Type B pancreatic cell (in vitro differentiated cells): ENCODE measurements around the gene PHF1. TPM values are rescaled to one million over a fixed set of nuclear protein-coding genes. Genes with fewer than 3 reads are reported as not detected.

Source experiments
- DNase-seq: peaks from one replicate; pipeline ENCODE4 v3.0.0; 2021; ENCODE audit warnings: mixed read lengths; ENCODE audit not compliant: unreplicated experiment; ENCODE audit errors: extremely low spot score
- H3K27ac Mint-ChIP-seq: 2 replicates; pipeline ENCODE4 v1.8.0; 2021; ENCODE audit warnings: mild to moderate bottlenecking, mixed read lengths
- H3K27me3 Mint-ChIP-seq: 2 replicates; pipeline ENCODE4 v1.8.0; 2021; ENCODE audit warnings: mixed read lengths
- H3K36me3 Mint-ChIP-seq: 2 replicates; pipeline ENCODE4 v1.8.0; 2021; ENCODE audit warnings: mixed read lengths
- H3K4me1 Mint-ChIP-seq: one replicate; pipeline ENCODE4 v1.8.0; 2021; ENCODE audit warnings: mixed read lengths; ENCODE audit not compliant: unreplicated experiment
- H3K4me3 Mint-ChIP-seq: 2 replicates; pipeline ENCODE4 v1.8.0; 2021; ENCODE audit warnings: mild to moderate bottlenecking, mixed read lengths
- H3K9me3 Mint-ChIP-seq: 2 replicates; pipeline ENCODE4 v1.8.0; 2021; ENCODE audit warnings: mixed read lengths
- total RNA-seq: library from RNA; stranded (reverse); gene quantifications from 2 replicates; pipeline ENCODE4 v1.2.1, GENCODE V29; 2021; ENCODE audit warnings: low replicate concordance
- TF ChIP-seq, protein P1 (sequence below): fragments of 200-600 bp; sonication (generic); conservative IDR thresholded peaks from 2 replicates; pipeline ENCODE4 v1.5.0; 2021; ENCODE audit warnings: antibody characterized with exemption, mild to moderate bottlenecking

Gene PHF1
- total RNA-seq, 1 donor from 2014 or later = 49.6 TPM

DNA sequence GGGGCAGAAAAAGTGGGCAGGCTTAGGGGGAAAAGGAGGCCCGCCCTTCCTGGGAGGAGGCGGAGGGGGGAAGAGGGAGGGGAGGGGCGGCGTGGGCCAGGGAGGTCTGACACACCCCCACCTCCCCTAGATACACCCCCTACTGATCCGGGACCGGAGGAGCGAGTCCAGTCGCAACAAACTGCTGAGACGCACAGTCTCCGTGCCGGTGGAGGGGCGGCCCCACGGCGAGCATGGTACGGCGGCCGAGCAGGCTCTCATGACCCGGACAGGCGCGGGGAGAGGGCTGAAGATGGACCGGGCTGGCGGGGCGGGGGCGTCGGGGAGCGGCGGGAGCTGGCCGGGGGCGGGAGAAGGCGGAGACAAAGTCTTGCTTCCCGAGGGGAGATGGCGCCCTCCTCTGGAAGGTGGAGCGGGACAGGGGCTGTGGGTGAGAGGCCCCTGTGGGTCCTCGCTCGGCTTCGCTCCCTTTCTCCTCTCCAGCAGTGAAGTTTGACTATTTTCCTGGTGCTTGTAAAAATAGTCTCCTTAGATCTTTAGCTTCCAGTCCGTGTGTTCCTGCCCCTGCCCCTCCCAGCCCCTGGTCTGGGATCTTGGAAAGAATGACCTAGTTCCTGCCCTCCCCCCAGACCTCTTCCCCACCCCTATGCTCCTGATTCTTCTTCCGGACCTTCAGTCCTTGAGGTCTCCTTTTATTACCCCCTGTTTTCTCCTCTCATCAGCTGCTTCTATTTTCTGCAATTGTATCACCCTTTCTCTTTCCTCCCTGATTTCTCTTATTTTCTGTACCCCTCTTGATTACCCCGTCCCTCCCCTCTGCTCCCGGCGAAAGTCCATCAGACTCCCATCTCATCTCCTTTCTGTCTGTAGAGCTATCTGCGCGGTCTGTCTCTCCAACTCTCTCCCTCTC lies 15.1 kb downstream of the PHF1 start:
- peak; percentile 90 for DNase-seq
- TF ChIP-seq, protein P1, sequence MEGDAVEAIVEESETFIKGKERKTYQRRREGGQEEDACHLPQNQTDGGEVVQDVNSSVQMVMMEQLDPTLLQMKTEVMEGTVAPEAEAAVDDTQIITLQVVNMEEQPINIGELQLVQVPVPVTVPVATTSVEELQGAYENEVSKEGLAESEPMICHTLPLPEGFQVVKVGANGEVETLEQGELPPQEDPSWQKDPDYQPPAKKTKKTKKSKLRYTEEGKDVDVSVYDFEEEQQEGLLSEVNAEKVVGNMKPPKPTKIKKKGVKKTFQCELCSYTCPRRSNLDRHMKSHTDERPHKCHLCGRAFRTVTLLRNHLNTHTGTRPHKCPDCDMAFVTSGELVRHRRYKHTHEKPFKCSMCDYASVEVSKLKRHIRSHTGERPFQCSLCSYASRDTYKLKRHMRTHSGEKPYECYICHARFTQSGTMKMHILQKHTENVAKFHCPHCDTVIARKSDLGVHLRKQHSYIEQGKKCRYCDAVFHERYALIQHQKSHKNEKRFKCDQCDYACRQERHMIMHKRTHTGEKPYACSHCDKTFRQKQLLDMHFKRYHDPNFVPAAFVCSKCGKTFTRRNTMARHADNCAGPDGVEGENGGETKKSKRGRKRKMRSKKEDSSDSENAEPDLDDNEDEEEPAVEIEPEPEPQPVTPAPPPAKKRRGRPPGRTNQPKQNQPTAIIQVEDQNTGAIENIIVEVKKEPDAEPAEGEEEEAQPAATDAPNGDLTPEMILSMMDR = peak; percentile 71
- peaks cover 69% of the 10 kb centered on the region for H3K4me1 Mint-ChIP-seq
- H3K27me3 Mint-ChIP-seq = peaks cover 4% of the 10 kb centered on the region
- H3K9me3 Mint-ChIP-seq = no peaks in the 10 kb centered on the region
- peak overlapping the region; percentile 93 for H3K4me3 Mint-ChIP-seq
- H3K36me3 Mint-ChIP-seq = peaks cover 13% of the 10 kb centered on the region
- H3K27ac Mint-ChIP-seq = peak overlapping the region; percentile 96

DNA sequence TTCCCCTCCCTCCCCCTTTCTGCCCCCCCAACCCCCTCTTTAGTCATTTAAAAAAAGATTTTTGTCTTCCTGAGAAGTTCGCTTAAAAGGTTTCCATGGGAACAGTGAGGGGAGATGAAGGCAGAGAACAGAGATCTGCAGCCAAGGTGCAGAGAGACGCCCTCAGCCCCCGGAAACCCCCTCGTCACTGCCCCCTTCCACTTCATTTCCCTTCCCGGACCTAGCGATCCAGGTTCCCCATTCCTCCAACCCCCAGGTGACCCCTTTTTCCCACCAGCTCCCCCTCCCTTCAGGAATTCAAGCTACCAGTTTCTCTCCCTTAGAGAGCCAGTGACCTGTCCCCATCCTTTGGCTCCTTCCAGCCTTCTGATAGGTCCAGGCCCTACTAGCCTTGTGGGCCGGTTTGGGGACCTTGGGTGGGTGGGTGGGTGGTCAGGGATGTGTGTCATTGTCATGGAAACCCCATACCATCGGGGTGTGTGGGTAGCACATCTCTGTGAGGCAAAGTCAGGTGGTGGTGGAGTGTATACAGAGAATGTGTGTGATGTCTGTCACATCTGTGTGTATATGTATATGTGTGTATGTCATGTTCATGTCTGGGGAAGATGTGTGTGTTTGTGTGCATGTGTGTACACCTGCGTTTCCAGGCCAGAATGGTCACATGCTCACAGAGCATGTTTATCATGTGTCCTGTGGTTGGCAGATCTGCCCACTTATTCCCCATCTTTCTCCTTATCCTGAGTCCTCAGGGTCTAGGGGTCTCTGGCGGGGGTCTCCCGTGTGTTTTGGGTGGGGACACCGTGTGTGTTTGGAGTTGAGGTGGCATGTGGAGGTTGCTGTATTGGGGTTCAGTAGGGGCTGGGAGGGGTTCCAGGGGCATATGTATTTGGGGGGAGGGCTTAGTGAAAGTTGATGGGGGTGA lies 16.0 kb downstream of the PHF1 start:
- peak overlapping the region; percentile 93 for H3K4me3 Mint-ChIP-seq
- H3K27me3 Mint-ChIP-seq = no peaks in the 10 kb centered on the region
- H3K9me3 Mint-ChIP-seq = no peaks in the 10 kb centered on the region
- DNase-seq = no peak
- peaks cover 13% of the 10 kb centered on the region for H3K36me3 Mint-ChIP-seq
- peak overlapping the region; percentile 96 for H3K27ac Mint-ChIP-seq
- peaks cover 64% of the 10 kb centered on the region for H3K4me1 Mint-ChIP-seq
- TF ChIP-seq, protein P1 = no peak

DNA sequence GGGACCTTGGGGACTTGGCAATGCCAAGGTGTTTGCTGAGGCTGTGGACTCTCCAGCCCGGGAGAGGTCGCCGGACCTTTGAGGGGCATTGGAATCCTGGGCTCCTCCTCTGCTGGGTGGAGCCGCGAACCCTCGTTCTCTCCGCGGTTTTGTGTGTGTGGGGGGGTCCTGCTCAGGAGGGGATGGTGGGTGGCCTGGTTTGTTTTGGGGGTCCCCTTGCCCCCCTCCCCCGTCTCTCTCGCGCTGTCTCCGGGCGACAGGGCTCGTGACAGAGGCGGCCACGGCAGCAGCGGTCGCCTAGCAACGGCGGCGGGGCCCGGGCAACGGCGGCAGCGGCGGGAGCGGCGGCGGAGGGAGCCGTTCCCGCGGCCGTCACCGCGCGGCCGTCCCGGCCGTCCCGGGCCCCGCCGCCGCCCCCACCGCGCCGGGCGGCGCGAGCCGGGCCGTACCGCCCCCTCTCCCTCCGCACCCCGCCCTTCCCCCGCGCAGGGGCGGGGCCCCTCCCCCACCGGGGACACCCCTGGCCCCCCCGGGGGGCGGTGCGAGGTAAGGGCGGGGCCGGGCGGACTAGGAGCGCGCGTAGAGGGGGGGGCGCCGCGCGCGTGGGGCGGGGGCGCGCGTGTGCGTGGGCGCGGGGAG lies 16.9 kb downstream of the PHF1 start:
- TF ChIP-seq, protein P1 = no peak
- Mint-ChIP-seq H3K36me3 (peaks cover 15% of the 10 kb centered on the region), H3K4me1 (peaks cover 68% of the 10 kb centered on the region), H3K27me3 (no peaks in the 10 kb centered on the region), H3K27ac (peak overlapping the region; percentile 96), H3K4me3 (peak overlapping the region; percentile 93), H3K9me3 (no peaks in the 10 kb centered on the region)
- DNase-seq = no peak

DNA sequence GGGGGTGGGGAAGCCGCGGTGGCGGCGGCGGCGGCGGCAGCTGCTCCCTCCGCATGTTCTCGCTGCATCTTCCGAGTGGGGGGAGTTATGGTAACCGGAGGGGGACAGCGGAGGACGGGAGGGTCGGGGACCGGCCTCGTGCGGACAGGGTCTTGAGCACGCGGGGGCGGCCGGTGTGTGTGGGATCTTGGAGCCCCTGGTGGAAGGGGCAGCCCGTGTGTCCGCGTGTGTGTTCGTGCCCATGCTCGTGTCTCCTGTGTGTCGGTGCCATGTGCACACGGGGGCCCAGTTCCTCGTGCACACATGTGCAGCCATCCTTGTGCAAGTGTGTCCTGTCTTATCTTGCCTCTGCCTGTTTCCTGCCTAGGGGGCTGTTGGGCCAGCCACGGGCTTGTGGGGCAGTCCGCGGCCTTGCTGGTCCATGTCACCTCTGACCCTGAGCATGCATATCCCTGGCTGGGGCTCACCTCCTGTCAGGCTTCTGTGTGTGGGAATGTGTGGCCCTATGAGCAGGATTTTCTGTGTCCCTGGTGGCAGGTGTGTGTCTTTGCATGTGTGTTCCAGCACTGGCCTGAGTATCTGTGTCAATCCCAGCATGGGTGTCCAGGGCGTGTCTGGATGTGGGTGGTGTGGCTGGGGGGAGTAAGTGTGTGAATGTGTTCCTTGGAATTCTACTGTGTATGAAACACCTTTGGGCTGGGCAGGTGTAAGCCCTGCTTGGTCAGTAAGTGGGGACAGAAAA lies 17.6 kb downstream of the PHF1 start:
- H3K4me1 Mint-ChIP-seq = peaks cover 70% of the 10 kb centered on the region
- H3K27ac Mint-ChIP-seq = peak overlapping the region; percentile 93
- peaks cover 3% of the 10 kb centered on the region for H3K27me3 Mint-ChIP-seq
- H3K4me3 Mint-ChIP-seq = peak overlapping the region; percentile 97
- H3K9me3 Mint-ChIP-seq = no peaks in the 10 kb centered on the region
- DNase-seq = no peak
- peaks cover 12% of the 10 kb centered on the region for H3K36me3 Mint-ChIP-seq
- TF ChIP-seq, protein P1 = peak; percentile 69
